Tibial nerve (tissue), 4 donors: Measurements from ENCODE around the gene KATNAL1. TPM values are rescaled to one million over a fixed set of nuclear protein-coding genes. Genes with fewer than 3 reads are reported as not detected.

Experiments used
- DNase-seq, 2 donors: peaks; one replicate each; pipeline ENCODE4 v3.0.0-alpha.2; 2019; ENCODE audit warnings: low spot score in 2 of 2
- H3K27ac ChIP-seq, 4 donors: fragments of 200-600 bp; sonication (generic) in 3 of 4; one replicate each; pipeline ENCODE4 v1.5.1; 2017 to 2019; ENCODE audit warnings: mild to moderate bottlenecking in 1 of 4
- H3K27me3 ChIP-seq, 2 donors: fragments of 200-600 bp; sonication (generic) in 1 of 2; one replicate each; pipeline versions ENCODE4 v1.5.1 to v1.6.0; 2017 to 2019
- H3K36me3 ChIP-seq, 3 donors: fragments of 200-600 bp; sonication (generic); one replicate each; pipeline ENCODE4 v1.5.1; 2018 to 2019
- H3K4me1 ChIP-seq, 4 donors: fragments of 200-600 bp; sonication (generic) in 3 of 4; one replicate each; pipeline ENCODE4 v1.5.1; 2017 to 2019
- H3K4me3 ChIP-seq, 4 donors: fragments of 200-600 bp; sonication (generic) in 3 of 4; one replicate each; pipeline ENCODE4 v1.5.1; 2017 to 2019; ENCODE audit warnings: mild to moderate bottlenecking in 1 of 4, moderate library complexity in 1 of 4
- H3K9me3 ChIP-seq, 4 donors: fragments of 200-600 bp; sonication (generic) in 3 of 4; one replicate each; pipeline ENCODE4 v1.5.1; 2017 to 2019
- CTCF ChIP-seq, 5 experiments: fragments of 200-600 bp in 3 of 5; fragments of 450-650 bp in 2 of 5; sonication (generic) in 3 of 5; IDR thresholded peaks; one replicate each; pipeline ENCODE4 v1.5.1; 2016 to 2019; ENCODE audit warnings: antibody characterized with exemption in 5 of 5, mild to moderate bottlenecking in 3 of 5, moderate library complexity in 2 of 5
- EP300 ChIP-seq, 2 donors: sonication (generic); formaldehyde crosslinking; IDR thresholded peaks; one replicate each; pipeline ENCODE4 v1.6.1; 2017; ENCODE audit warnings: antibody characterized with exemption in 2 of 2, mild to moderate bottlenecking in 1 of 2
- POLR2A ChIP-seq, 2 donors: fragments of 450-650 bp; IDR thresholded peaks; one replicate each; pipeline ENCODE4 v1.6.1; 2017; ENCODE audit warnings: antibody characterized with exemption in 2 of 2, mild to moderate bottlenecking in 2 of 2, moderate library complexity in 2 of 2
- whole genome bisulfite sequencing, 2 donors: methylation state at CpG; one replicate each; pipeline ENCODE4 v1.1.5; 2018; 5-methylcytosine and 5-hydroxymethylcytosine counted together
- total RNA-seq, 4 donors: library from RNA; depleted of rRNA; stranded (reverse); fragments of >200 nt; gene quantifications; one replicate each; pipeline ENCODE4 v1.1.0, GENCODE V29; 2016

Gene KATNAL1
- total RNA-seq, 4 donors from 2014 or later: 13.5 to 27.2 (median 21.7) TPM

GRCh38 chr13:30156826-30157615 lies 150.3 kb downstream of the KATNAL1 start:
- Histone ChIP-seq H3K27me3 (no peaks in the 10 kb centered on the region), H3K9me3 (no peaks in the 10 kb centered on the region), H3K4me1 (no peaks in the 10 kb centered on the region), H3K4me3 (no peak overlapping the region), H3K36me3 (no peaks in the 10 kb centered on the region), H3K27ac (no peak overlapping the region)
- TF ChIP-seq CTCF (IDR thresholded peaks at IDR 0.05) (no peak), EP300 (IDR thresholded peaks at IDR 0.05) (no peak), POLR2A (IDR thresholded peaks at IDR 0.05) (no peak)
- WGBS, 2 donors: 89 to 91% methylated on average over 15 to 17 of the region's 17 CpGs
- no peak for DNase-seq

GRCh38 chr13:30156270-30156669 lies 151.1 kb downstream of the KATNAL1 start:
- Histone ChIP-seq H3K4me1 (no peaks in the 10 kb centered on the region), H3K9me3 (no peaks in the 10 kb centered on the region), H3K27me3 (no peaks in the 10 kb centered on the region), H3K4me3 (no peak overlapping the region), H3K27ac (no peak overlapping the region), H3K36me3 (no peaks in the 10 kb centered on the region)
- TF ChIP-seq POLR2A (IDR thresholded peaks at IDR 0.05): no peak
- no peak for TF ChIP-seq EP300 (IDR thresholded peaks at IDR 0.05)
- TF ChIP-seq CTCF (IDR thresholded peaks at IDR 0.05): no peak
- DNase-seq: no peak
- WGBS, 2 donors: 61 to 66% methylated on average over 6 of the region's 6 CpGs

- Histone ChIP-seq H3K9me3 (no peaks in the 10 kb centered on the region), H3K4me3 (no peak overlapping the region), H3K27ac (no peak overlapping the region), H3K36me3 (no peaks in the 10 kb centered on the region), H3K4me1 (no peaks in the 10 kb centered on the region), H3K27me3 (no peaks in the 10 kb centered on the region)
- WGBS, 2 donors: 93 to 94% methylated on average over 10 of the region's 10 CpGs
- TF ChIP-seq POLR2A (IDR thresholded peaks at IDR 0.05): no peak
- no peak for TF ChIP-seq EP300 (IDR thresholded peaks at IDR 0.05)
- no peak for TF ChIP-seq CTCF (IDR thresholded peaks at IDR 0.05)
- DNase-seq: no peak
Observed at GRCh38 chr13:30154931-30155330, 152.4 kb downstream of the KATNAL1 start.

- DNase-seq: no peak
- Histone ChIP-seq H3K4me1 (no peaks in the 10 kb centered on the region), H3K27ac (no peak overlapping the region), H3K36me3 (no peaks in the 10 kb centered on the region), H3K27me3 (no peaks in the 10 kb centered on the region), H3K9me3 (no peaks in the 10 kb centered on the region), H3K4me3 (no peak overlapping the region)
- TF ChIP-seq EP300 (IDR thresholded peaks at IDR 0.05) (no peak), POLR2A (IDR thresholded peaks at IDR 0.05) (no peak), CTCF (IDR thresholded peaks at IDR 0.05) (no peak)
- 90 to 93% methylated on average over 20 of the region's 20 CpGs for WGBS, 2 donors
Observed at GRCh38 chr13:30154531-30154930, 152.8 kb downstream of the KATNAL1 start.

GRCh38 chr13:30153545-30154426 lies 153.6 kb downstream of the KATNAL1 start:
- H3K27ac ChIP-seq: no peak overlapping the region
- H3K4me1 ChIP-seq: no peaks in the 10 kb centered on the region
- no peak overlapping the region for H3K4me3 ChIP-seq
- H3K9me3 ChIP-seq: no peaks in the 10 kb centered on the region
- no peaks in the 10 kb centered on the region for H3K27me3 ChIP-seq
- DNase-seq: no peak
- no peaks in the 10 kb centered on the region for H3K36me3 ChIP-seq
- 56 to 61% methylated on average over 32 of the region's 35 CpGs for WGBS, 2 donors
- TF ChIP-seq POLR2A (IDR thresholded peaks at IDR 0.05) (no peak), CTCF (IDR thresholded peaks at IDR 0.05) (no peak), EP300 (IDR thresholded peaks at IDR 0.05) (no peak)
